ENCODE data around the gene PRR3.
"Not testable (repeated sequence)": the region's sequence is repeated elsewhere in the genome, so short reads cannot be mapped to it uniquely, and the experiment has no call there.

- not testable (repeated sequence) for TF ChIP-seq CTCF (IDR thresholded peaks at IDR 0.05; ENCODE audit: low read depth, low read length, poor library complexity, severe bottlenecking); EZH2phosphoT487 (IDR thresholded peaks at IDR 0.05; ENCODE audit: borderline replicate concordance, low read length)
These were observed 38.5 kb upstream of the PRR3 start for GRCh38 chr6:30518505-30519145.
